Right kidney (tissue), 9 donors: ENCODE data around the gene SERTAD4.
"Not testable (repeated sequence)": the region's sequence is repeated elsewhere in the genome, so short reads cannot be mapped to it uniquely, and the experiment has no call there.

Experiments used
- DNase-seq: peaks from one replicate; pipeline ENCODE4 v3.0.0-alpha.2; 2016
- long read RNA-seq, 8 donors: transcript quantifications; one replicate each; lab custom pipeline, GENCODE V29; 2026

The SERTAD4 gene
- long read RNA-seq, donor 1, full-length matches to known transcripts, result 1 of 1 reads
- long read RNA-seq, donor 1, partial matches to known transcripts, result 0 of 1 reads
- long read RNA-seq, donor 1, other reads (novel, unspliced or antisense), result 0 of 1 reads
- long read RNA-seq, donor 2, result 0 reads
- long read RNA-seq, donor 3, full-length matches to known transcripts, result 1 of 6 reads
- long read RNA-seq, donor 3, partial matches to known transcripts, result 0 of 6 reads
- long read RNA-seq, donor 3, other reads (novel, unspliced or antisense), result 5 of 6 reads
- long read RNA-seq, donor 4, result 0 reads
- long read RNA-seq, donor 5, full-length matches to known transcripts, result 3 of 3 reads
- long read RNA-seq, donor 5, partial matches to known transcripts, result 0 of 3 reads
- long read RNA-seq, donor 5, other reads (novel, unspliced or antisense), result 0 of 3 reads
- long read RNA-seq, donor 6, result 0 reads
- long read RNA-seq, donor 7, full-length matches to known transcripts, result 3 of 3 reads
- long read RNA-seq, donor 7, partial matches to known transcripts, result 0 of 3 reads
- long read RNA-seq, donor 7, other reads (novel, unspliced or antisense), result 0 of 3 reads
- long read RNA-seq, donor 8, full-length matches to known transcripts, result 2 of 2 reads
- long read RNA-seq, donor 8, partial matches to known transcripts, result 0 of 2 reads
- long read RNA-seq, donor 8, other reads (novel, unspliced or antisense), result 0 of 2 reads

DNA sequence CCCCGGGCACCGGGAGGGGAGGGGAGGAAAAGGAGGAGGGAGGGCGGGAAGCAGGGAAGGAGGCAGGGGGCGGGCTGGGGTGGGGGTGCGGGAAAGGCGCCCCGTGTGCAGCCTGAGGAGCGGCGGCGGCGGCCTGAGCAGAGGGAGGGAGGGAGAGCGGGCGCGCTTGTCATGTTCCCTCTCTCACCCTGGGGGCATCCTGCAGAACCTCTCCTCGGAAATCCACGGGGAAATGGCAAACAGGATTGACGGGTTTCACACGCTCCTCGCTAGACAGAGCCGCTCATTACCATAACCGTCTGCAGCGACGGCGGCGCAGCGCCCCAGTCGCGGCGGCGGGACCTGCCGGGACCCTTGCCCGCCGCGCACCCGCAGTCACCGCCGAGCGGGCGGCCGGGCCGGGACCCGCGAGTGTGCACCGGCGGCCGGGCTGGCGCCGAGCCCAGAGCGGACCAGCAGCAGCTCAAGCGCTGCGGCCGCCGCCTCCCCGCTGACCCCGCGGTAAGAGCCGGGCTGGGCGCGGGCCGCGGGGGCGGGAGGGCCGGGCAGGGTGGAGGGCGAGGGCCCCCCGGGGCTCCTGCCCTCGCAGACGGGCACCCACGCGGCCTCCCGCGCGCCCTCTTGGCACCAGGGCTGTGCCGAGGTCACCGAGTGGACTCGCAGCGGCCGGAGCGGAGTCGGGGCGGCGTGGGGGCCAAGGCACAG is at the start of gene SERTAD4:
Gene SERTAD4 (plus strand): TSS at position 286 of the 705 bp plus-strand sequence. CDS start 5,165 bp downstream, outside the sequence.
- DNase-seq, result peak; percentile 70

DNA sequence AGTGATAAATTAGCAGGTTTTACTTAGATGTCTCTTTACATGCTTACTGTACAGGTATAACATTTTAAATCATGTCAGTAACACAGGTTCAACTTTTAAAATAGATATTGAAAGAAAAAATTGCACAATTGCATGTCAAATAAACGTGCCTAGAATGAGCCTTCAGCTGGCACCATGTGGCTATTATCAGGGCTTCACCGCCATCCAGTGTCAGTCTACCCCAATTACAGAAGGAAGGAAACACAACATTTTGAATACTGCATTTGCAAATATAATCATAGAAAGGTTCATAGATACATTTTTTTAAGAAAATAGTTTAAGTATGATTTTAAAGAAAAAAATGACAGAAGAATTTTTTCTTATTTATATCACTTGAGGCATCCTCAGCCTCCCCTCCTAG is 47.5 kb upstream of the SERTAD4 start:
- no peak for DNase-seq

DNA sequence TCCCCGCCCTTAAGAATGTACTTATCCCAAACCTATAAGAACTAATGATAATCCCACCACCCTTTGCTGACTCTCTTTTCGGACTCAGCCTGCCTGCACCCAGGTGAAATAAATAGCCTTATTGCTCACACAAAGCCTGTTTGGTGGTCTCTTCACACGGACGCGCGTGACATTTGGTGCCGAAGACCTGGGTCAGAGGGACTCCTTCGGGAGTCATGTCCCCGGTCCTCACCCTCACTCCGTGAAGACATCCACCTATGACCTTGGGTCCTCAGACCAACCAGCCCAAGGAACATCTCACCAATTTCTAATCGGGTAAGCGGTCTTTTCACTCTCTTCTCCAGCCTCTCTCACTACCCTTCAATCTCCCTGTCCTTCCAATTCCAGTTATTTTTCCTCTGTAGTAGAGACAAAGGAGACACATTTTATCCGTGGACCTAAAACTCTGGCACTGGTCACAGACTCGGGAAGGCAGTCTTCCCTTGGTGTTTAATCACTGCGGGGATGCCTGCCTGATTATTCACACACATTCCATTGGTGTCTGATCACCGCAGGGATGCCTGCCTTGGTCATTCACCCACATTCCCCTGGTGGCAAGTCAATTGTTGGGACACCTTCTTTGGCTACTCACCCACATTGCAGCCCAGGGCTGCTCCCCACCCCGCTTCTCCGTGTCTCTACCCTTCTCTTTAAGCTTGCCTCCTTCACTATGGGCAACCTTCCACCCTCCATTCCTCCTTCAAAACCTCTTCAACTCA is 44.6 kb upstream of the SERTAD4 start:
- not testable (repeated sequence) for DNase-seq

DNA sequence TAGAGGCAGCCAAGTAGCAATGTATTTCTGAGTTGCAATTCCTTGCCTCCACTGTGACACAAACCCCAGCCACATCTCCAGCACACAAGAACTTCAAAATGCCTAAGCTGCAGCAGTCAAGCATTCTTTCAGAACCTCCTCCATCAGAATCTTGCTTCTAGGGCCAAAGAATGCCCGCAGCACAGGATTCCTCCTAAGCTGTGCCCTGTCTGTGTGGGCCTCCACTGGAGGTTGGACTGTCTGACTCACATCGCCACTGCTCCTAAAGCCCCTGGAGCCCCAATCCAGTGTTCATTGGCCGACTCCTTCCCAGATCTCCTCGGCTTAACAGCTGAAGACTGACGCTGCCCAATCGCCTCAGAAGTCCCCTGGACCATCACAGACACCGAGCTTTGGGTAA is 43.2 kb upstream of the SERTAD4 start:
- DNase-seq, result no peak

DNA sequence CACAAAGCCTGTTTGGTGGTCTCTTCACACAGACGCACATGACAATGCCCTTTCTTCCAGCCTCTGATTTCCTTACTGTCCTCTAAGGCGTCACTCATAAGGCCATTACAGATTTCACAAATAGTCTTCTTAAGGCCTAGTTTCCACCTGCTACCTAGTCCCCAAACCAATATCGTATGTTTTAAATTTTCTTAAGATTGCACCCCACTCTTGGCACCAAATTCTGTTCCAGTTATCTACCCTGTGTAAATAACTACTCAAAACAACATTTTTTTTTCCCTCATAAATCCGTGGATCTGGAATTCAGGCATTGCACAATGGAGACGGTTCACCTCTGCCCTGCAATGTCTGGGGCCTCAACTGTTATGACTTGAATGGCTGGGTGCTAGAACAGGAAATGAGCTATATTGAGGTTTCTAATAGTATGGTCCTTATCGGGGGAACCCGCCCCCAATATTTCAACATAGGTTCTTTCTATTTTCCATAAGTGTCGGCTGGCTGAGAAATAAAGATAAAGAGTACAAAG is 36.9 kb upstream of the SERTAD4 start:
- DNase-seq, result no peak

DNA sequence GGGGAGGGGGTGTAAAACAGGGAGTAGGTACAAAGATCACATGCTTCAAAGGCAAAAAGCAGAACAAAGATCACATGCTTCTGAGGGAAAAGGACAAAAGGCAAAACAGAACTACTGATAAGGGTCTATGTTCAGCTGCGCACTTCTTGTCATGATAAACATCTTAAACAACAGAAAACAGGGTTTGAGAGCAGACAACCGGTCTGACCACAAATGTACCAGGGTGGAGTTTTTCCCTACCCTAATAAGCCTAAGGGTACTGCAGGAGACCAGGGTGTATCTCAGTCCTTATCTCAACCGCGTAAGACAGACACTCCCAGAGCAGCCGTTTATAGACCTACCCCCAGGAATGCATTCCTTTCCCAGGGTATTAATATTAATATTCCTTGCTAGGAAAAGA is 36.3 kb upstream of the SERTAD4 start:
- not testable (repeated sequence) for DNase-seq

DNA sequence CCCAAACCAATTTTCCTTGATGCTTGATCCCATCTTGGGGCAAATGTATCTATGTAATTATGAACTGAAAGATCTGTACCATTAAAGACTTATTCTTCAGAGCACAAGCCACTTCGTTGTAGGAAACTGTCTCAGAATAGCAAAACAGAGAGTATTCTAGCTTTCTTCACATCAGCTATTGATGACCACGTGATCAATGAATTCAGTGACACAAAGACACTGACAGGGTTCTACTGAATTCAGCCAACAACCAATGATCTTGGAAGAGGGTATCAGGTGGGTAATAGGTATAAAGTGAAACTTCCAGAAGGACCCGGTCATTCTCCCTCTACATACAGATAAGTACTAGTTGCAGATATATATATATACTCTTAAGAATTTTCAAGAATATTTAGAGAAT is 33.8 kb upstream of the SERTAD4 start:
- no peak for DNase-seq

DNA sequence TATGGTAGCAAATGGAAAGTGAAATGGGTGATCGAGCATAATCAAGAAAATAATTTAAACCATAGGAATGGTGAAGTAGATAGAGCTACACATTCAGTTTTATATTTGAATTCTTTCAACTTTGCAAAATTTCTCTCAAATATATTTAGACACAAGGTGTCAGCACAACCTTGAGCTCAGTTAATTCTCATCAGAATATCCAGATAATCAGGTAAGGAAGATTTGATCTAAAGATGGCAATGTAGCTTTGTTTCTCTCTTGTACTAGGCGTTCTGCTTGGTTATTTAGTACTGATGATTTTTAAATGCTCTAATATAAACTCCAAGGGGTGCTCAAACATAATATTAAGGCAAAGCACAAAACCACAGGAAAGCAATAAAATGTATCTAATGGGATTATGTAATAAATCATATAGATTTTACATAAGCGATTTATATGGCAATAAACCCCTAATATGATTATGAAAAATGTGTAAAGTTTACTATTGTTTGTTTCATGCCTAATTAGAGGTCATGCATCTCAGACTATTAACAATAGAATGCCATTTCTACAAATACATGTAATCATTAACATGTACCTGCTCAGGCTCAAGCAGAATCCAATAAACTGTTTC is 32.4 kb upstream of the SERTAD4 start:
- no peak for DNase-seq

DNA sequence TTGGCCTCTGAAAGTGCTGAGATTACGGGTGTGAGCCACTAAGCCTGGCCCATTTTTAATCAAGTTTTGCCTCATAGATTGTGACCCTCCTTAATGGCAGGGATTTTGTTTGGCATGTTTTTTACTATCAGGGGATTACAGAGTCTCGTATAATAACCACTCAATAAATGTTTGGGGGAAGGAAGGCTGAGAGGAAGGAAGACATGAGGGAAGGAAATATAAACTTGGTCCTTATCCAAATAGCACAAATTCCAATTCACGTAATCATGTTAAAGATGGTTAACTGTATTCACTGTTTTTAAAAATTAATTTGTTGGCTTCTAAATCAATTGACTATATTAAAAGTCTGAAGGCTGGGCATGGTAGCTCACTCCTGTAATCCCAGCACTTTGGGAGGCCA is 30.9 kb upstream of the SERTAD4 start:
- DNase-seq, result no peak

DNA sequence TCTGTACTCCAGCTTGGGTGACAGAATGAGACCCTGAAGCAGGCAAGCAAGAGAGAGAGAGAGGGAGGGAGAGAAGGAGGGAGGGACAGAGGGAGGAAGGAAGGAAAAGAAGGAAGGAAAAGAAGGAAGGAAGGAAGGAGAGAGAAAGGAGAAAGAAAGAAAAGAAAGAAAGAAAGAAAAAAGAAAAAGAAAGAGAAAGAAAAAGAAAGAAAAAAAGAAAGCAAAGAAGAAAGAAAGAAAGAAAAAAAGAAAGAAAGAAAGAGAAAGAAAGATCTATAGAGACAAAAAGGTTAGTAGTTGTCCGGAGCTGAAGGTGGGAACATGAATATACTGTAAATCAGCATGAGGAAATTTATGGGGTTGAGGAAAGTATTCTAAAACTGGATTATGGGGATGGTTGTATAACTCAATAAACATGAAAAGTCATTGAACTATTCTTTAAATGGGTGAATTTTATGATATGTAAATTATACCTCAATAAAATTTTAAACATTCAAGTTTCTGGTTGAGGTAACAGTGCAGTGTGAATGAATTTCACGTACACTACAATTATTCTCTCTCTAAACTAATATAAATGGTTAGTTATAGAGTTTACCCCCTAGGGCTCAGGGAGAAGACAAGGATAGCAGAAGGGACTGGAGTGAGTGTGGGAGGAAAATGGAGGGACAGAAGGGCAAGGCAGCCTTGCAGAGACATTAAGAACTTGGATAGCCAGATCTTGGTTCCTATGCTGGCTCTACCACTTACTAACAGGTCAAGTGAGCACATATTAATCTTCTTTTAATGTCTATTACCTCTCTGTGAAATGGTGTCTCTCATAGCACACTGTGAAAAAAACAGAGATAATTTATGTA is 24.8 kb upstream of the SERTAD4 start:
- no peak for DNase-seq

DNA sequence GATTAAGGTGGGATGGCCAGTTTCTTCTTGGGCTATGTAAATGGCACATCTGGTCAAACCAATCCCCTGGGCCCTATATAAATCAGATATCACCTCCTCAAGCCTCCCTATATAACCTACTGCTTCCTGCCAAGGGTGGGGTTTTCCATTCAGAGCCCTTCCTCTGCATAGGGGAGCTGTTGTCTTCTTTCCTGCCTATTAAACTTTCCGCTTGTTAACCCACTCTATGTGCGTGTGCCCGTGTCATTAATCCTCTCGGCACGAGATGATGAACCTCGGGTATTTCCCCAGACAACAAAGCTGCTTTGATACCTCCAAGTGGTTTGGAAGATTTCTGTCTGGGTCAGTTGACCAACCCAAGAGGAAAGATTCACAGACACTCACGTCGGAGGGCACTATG is 19.3 kb upstream of the SERTAD4 start:
- DNase-seq, result no peak

DNA sequence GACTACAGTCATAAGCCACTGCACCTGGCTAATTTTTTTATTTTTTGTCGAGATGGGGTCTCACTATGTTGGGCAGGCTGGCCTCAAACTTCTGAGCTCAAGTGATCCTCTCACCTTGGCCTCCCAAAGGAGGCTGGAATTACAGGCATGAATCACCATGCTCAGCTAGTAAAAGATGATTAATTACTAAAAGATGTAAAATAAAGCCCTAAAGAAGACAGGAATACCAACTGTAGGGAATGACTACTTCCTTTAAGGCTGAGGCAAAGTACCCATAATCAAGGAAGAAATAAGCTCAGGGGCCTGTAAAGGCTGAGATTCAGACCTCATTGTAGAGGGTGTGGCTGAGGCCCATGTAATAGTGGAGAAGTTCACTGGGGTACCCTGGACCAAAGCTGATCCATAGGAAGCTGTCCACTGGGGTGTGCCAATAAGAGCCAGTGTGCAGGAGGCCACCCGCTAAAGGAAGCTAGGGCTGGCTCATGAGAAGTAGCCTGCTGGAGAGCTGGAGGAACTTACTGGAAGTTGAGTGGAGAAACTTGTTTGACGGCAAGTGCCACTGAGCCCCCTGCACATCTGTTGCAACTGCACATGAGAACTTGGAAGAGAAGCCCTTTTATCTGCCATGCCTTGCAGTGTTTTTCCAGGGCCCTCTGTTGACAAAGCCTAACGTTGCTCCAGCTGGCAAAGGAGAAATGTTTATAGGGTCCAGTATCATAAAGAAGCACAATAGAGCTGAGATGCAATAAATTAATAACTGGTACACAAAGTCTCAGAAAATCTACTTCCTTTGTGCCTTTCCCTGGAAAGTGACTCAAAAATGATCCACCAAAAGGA is 17.8 kb upstream of the SERTAD4 start:
- no peak for DNase-seq

DNA sequence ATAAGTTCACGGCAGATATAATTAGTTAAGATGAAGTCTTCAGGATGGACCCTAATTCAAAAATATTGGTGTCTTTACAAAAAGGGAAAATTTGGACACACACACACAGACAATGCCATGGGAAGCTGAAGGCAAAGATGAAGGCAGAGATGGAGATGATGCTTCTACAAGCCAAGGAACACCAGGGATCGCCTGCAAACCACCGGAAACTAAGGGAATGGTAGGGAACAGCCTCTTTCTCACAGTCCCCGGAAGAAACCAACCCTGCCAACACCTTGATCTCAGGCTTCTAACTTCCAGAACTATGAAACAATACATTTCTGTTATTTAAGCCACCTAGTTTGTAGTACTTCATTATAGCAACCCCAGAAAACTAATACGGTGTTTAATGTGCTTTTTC is 15.1 kb upstream of the SERTAD4 start:
- DNase-seq, result no peak

DNA sequence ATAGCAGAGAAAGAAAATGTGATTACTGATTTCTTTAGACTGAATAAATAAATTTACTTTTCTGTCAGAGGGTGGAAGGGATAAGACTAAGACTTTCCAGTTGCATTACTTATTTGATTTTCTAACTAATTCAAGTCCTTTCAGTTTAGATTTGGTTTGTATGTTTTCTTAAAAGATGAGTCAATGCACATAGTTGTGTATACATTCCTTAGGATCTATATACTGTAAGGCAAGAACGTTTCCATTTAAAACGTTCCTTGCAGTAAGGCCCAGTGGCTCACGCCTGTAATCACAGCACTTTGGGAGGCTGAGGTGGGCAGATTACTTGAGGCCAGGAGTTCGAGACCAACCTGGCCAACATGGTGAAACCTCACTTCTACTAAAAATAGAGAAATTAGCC is 14.5 kb upstream of the SERTAD4 start:
- DNase-seq, result no peak

DNA sequence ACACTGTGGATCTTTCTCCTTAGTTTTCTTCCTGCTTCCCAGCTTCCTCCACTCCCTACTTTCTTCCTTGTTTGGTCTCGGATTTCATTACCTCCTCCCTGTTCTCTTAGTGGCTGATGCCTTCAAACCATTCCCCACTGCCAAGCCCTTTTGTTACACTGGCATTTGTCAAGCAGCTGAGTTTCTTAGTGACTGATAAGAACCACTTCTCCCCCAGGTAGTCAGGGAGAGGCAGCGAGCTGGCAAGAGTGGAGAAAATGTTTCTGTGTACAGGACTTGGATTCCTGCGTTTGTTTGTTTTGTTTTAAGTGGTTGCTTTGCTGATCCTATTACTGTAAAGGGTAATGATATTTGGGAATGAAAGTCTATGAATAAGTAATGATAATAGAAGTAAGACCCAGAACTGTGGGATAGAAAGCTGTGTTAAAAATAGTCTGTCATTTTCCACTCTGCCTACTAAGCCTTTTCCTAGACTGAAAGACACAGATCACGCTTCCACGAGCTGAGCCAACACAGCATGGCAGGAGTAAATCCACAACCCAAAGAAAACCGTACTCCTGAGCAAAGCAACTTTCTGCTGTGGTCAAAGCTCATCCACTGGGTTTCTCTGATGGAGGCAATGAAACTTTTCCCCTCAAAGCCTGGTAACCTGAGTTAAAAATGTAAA is 10.1 kb upstream of the SERTAD4 start:
- no peak for DNase-seq

DNA sequence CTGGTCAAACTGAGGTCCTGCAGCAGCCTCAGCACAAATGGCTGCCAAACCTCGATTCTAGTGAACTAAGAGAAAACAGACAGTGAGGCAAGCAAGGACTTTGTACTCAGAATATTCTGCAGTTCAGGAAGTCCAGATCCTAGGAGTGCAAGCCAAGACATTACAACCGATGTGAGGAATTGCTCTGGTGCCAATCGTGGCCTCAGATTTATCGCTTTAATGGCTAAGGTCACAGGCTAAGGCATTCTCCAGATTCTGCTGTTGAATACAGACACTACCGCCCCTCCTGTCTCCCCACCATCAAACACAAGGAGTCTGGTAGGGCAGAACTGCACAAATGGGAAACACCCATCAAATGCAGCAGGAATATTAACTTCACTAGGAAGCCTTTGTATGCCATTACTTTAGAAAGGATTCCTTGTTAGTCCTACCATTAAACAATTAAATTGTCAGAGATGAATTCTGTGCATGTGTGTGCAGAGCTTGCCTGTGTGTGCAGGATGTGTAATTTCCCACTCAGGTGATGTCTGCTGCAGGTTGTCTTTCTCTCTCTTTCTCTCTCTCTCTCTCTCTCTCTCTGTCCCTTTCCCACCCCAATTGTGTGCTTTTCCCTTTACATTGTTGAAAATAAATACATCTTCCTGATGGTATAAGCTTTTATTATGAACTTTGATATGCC is 9.2 kb upstream of the SERTAD4 start:
- DNase-seq, result no peak

DNA sequence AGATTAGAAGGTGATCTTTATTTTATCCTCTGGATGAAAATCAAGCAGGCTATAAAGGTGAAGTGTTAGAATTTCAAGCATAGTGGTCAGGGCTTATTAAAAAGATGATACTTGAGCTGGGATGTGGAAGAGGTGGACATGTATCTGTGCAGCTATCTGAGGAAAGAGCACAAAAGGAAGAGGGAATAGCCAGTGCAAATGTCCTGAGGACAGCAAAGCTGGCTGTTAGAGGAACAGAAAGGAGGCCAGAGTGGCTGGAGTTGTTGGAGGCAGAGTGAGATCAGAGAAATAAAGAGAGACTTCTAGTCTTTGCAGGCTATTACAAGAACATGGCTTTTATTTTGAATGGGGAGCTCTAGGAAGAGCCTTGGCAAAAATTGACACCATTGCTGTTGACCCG is 4.4 kb upstream of the SERTAD4 start:
- DNase-seq, result no peak

DNA sequence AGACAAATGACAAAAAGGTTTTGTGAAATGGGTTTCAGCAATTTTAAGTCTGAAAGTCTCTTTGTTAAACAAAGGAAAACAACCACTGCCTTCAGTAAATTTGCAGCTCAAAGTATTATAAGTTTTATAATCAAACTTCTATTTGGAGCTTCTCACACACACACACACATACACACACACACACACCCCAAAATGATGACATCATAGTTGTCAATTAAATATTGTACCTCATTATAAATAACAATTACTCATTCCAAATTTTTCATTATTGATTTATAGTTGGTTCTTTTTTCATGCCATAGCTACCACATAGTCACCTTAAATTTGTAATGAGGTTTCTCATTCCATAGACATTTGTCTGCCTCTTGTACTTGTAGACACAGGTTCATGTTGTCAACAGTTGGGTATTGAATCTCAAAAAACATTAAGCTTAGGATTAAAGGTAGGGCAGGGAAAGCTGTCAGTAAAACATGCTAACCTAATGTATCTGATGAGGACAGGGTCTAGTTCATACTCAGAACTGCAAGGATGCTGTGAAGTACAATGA is 2.4 kb upstream of the SERTAD4 start:
- no peak for DNase-seq
